Amygdala (tissue), 56 donors: Measurements from ENCODE around the gene NRG3.

ENCODE experiments used
- DNase-seq, 56 donors: peaks; one replicate each; lab custom pipeline; 2025; lab: John Stamatoyannopoulos, UW

Gene NRG3

DNA sequence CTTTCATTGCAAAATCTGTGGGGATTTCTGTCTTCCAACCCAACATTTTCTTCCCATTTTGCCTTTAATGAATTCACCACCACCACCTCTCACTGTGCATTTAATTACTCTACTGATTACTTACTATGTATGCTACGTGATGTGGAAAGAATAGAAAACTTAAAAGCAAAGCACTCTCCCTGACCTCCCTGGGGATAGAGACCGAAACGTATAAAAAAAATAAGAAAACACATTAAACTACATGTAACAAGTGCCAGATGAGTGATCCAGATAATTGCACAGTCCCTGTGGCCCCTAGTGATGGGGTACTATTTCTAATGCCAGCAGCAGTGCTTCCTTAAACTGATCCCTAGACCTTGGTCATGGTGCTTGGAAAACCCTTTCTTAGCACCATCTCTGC is 478.4 kb downstream of the NRG3 start:
- DNase-seq = no peak

DNA sequence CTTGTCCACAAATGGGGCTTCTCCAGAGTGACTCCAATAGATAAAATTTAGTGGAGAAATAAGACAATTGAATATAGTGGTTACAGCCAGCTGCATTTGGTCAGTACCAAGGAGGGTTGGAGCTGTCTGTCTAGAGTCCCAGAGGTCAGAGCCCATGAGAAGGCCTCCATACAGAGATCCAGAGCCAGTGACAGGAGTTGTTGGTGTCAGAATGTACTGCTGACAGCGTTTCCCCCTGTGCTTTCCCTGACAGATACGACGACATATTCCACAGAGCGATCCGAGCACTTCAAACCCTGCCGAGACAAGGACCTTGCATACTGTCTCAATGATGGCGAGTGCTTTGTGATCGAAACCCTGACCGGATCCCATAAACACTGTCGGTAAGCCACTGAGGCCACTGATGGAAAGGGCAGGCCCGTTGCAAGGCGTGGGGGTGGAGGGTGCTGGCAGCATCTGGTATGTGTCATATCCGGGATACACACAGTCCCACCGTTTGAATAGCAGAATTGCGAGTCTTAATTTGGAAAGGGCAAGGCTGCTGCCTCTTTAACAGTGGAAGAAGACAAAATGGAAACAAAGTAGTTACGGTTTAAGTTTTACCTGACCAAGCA is 483.6 kb downstream of the NRG3 start:
- DNase-seq = no peak

DNA sequence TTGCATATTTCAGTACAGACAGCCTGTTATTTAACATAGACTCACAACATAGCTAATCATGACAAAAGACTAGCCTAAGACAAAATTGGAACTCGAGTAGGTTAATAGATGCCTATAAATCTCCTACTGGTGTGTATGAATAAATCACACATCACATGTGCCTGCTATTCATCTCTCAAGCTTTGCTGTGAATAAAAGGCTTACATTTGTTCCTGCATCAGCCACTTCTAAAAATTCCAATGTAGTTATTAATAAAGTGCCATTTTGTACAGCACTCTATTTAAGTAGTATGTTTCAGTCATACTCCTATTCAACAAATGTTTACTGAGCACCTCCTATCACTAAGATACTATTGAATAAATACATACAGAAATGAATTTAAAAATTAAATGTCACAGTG is 486.3 kb downstream of the NRG3 start:
- DNase-seq = no peak

DNA sequence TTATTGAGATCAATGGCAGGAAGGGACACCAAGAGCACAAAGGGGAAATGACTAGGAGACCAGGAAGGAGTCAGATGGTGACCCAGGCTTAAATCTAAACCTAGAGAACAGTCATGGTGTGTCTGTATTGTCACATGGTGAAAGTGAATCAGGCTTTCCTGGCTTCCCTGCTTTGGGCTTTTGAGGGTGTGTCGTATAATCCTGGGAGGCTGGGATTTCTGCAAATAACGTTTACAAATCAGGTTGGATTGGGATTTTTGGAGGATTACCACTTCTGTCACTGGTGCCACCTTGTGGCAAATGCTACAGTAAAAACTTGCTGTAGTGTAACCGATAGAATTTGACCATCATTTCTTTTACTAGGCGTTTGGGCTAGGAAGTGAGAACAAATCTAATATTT is 502.6 kb downstream of the NRG3 start:
- DNase-seq = peak in 1 of 56 donors; percentile 12

GRCh38 chr10:82378146-82378545 is 503.2 kb downstream of the NRG3 start:
- peak in 16 of 56 donors; percentile 2 to 32 (median 10) for DNase-seq

DNA sequence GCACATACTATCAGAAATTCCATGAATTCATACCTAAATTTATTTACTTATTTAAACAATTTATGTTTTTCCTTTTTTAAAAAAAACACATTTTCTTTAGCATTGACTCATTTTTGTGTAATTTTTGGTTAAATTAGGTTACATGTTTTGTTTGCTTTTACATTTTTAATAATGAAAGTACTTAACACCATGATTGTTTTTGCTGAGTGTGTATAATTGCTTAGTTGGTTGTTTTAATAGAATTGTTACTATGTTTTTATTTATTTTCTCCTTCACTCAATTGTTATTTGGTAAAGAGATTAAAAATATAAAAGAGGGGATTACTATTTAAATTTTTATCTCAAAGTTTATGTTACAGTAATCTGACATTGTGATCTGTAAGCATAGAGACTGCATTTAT is 508.4 kb downstream of the NRG3 start:
- DNase-seq = no peak

DNA sequence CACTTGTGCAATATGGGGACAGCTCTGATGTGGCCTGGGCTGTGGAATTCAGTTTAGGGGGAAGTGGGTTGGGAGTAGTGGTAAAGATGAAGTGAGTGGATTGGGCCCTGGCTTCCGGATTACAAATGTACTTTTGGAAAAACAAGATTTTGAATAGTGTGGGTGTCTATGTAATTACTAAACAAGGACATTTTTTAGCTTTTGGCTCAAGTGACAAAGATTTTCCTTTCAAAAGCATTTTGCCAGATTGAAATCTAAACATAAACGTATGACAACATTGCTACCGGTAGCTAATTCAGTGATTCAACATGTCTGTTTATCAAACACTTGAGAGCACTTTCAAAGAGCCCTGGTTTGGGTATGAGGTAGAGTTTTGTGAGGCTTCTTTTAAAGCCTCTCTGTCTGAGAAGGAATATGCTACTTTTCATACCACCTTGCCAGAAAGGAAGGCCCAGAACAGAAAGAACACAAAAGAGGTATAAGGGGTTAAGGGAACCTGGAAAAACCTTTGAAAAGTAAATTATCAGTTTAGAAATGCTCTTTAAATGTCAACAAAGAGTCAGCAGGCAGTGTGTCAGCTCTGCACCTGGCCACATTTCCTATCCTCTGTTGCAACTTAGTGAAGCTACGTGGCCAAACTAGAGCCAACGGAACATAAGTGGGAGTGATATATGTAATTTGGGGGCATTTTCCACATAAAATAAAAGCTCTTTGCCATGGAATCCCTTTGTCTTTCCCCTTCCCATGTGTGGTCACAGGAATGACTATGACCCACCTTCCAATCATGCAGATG is 516.1 kb downstream of the NRG3 start:
- DNase-seq = no peak

- DNase-seq = no peak
Measured at GRCh38 chr10:82391971-82392370, 517.0 kb downstream of the NRG3 start.

- DNase-seq = no peak
Measured at GRCh38 chr10:82392533-82392932, 517.5 kb downstream of the NRG3 start.

- peak in 38 of 56 donors; percentile 2 to 68 (median 20) for DNase-seq
Measured at GRCh38 chr10:82394122-82394521, 519.1 kb downstream of the NRG3 start.

- DNase-seq = no peak
Measured at GRCh38 chr10:82394987-82395386, 520.0 kb downstream of the NRG3 start.

DNA sequence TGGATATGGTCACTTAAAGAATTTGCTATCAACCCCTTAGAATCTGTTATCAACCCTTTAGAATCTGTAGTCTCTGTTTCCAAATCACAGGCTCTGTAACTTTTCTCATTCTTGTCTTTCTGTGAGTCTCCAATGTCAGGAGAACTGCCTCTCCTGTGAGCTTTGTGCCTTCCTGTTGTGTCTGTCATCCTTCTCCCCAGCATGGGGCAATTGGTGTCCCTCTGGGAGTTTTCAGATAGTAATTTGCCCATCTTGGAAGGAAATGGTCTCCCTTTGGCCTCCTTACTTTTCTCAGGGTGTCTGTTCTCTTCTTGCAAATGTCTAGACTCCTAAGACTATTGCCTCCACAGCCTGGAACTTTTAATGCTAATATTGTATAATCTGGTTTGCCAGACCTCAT is 521.9 kb downstream of the NRG3 start:
- DNase-seq = no peak

GRCh38 chr10:82397854-82398253 is 522.9 kb downstream of the NRG3 start:
- DNase-seq = no peak

DNA sequence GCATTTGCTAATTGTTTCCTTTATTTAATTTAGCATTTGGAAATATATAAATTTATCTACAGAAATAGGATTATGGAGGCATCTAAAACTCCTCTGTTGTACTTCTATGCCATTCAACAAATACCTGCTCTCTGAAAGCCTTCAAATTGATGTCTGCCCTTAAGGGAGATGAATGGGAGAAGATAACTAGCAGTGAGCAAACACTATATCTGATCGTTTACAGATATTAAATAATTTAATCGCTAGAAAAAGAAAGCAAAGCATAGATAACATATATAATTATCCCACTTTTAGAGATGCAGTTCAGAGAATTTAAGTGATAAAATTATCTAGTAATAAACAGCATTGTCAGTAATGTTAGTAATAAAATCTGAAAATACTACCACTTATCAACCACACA is 524.9 kb downstream of the NRG3 start:
- DNase-seq = no peak

GRCh38 chr10:82400841-82401240 is 525.8 kb downstream of the NRG3 start:
- DNase-seq = no peak

GRCh38 chr10:82402906-82403401 is 528.0 kb downstream of the NRG3 start:
- DNase-seq = no peak

DNA sequence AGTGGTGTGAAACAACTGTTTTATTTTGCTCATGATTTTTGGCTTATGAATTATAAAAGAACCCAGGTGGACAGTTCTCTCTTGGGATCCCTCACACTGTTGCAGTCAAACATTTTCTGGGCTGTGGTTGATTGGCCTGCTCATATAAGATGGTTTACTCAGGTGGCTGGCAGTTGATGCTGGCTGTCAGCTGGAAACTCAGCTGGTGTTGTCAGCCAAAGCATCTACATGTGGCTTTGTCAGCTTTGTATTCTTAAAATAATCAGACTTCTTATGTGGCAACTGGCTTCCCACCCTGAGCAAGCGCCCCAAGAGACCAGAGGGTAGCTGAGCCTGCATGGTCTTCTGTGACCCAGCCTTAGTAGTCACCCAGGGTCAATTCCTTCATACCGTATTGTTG is 534.7 kb downstream of the NRG3 start:
- DNase-seq = no peak

- DNase-seq = no peak
Measured at GRCh38 chr10:82411416-82411815, 536.4 kb downstream of the NRG3 start.

- DNase-seq = no peak
Measured at GRCh38 chr10:82420001-82420400, 545.0 kb downstream of the NRG3 start.

GRCh38 chr10:82429302-82429701 is 554.3 kb downstream of the NRG3 start:
- DNase-seq = no peak

GRCh38 chr10:82438277-82438676 is 563.3 kb downstream of the NRG3 start:
- no peak for DNase-seq

DNA sequence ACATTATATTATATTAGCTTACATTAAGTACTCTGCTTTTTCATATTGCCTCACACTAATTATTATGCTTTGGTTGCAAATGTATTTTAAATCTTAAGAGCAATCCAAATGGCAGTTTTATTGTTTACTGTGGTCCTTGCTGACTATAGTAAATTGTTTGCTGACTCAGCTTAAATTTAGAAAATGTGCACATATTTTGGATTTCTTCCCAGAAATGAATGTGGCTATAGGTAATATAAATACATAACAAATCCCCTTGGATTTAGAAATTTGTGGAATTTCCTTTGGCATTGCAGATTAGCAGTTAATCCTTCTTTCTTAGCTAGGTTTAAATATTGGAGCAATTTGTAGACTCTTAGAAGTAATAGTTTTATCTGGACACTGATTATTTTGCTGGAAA is 565.8 kb downstream of the NRG3 start:
- no peak for DNase-seq
